ENCODE results near the gene OGFRL1. TPM values are rescaled to one million over a fixed set of nuclear protein-coding genes. Genes with fewer than 3 reads are reported as not detected.
"Not testable (repeated sequence)": the region's sequence is repeated elsewhere in the genome, so short reads cannot be mapped to it uniquely, and the experiment has no call there.

The OGFRL1 gene
- total RNA-seq, 1 donor from 2014 or later: 35.3 TPM

- TF ChIP-seq EZH2 (IDR thresholded peaks at IDR 0.05; ENCODE audit: insufficient read depth, low read length): no peak
- no peak for TF ChIP-seq CTCF (IDR thresholded peaks at IDR 0.05; ENCODE audit: insufficient read depth, low read depth, low read length)
- FAIRE-seq (no peak), DNase-seq (ENCODE audit: low read depth) (no peak)
- Mint-ChIP-seq H3K4me1 (ENCODE audit: low read depth, unreplicated experiment) (peaks cover 2% of the 10 kb centered on the region), H3K4me3 (ENCODE audit: unreplicated experiment) (no peak overlapping the region), H3K9me3 (ENCODE audit: unreplicated experiment) (no peaks in the 10 kb centered on the region), H3K27ac (ENCODE audit: unreplicated experiment) (no peak overlapping the region), H3K36me3 (ENCODE audit: low read depth, unreplicated experiment) (no peaks in the 10 kb centered on the region), H3K27me3 (ENCODE audit: low read depth, unreplicated experiment) (peaks cover 2% of the 10 kb centered on the region)
- Histone ChIP-seq H3K27ac (ENCODE audit: low read depth, low read length) (no peak overlapping the region), H3K9ac (ENCODE audit: low read length) (no peak overlapping the region), H3K9me3 (ENCODE audit: insufficient read depth, low read depth, low read length) (no peaks in the 10 kb centered on the region), H3K79me2 (ENCODE audit: insufficient read depth, low read length) (no peaks in the 10 kb centered on the region), H3K4me2 (ENCODE audit: low read length) (no peak overlapping the region), H4K20me1 (ENCODE audit: insufficient read depth, low read length) (no peaks in the 10 kb centered on the region), H3K27me3 (ENCODE audit: insufficient read depth, low read length) (no peaks in the 10 kb centered on the region), H3K36me3 (ENCODE audit: insufficient read depth, low read length) (no peaks in the 10 kb centered on the region), H2AFZ (ENCODE audit: low read depth, low read length) (no peak overlapping the region), H3K4me3 (ENCODE audit: insufficient read depth, low read depth, low read length) (no peak overlapping the region), H3K4me1 (ENCODE audit: insufficient read depth, low read length) (no peaks in the 10 kb centered on the region)
These were observed 28.6 kb upstream of the OGFRL1 start for GRCh38 chr6:71259888-71260604.

GRCh38 chr6:71262914-71263313 lies 25.7 kb upstream of the OGFRL1 start:
- no peaks in the 10 kb centered on the region for H3K9me3 Mint-ChIP-seq (ENCODE audit: unreplicated experiment)
- no peak overlapping the region for H3K4me3 Mint-ChIP-seq (ENCODE audit: unreplicated experiment)
- H3K36me3 Mint-ChIP-seq (ENCODE audit: low read depth, unreplicated experiment): peaks cover 2% of the 10 kb centered on the region
- Histone ChIP-seq H3K9me3 (ENCODE audit: insufficient read depth, low read depth, low read length) (no peaks in the 10 kb centered on the region), H3K27ac (ENCODE audit: low read depth, low read length) (no peak overlapping the region), H3K4me1 (ENCODE audit: insufficient read depth, low read length) (no peaks in the 10 kb centered on the region), H4K20me1 (ENCODE audit: insufficient read depth, low read length) (no peaks in the 10 kb centered on the region), H3K36me3 (ENCODE audit: insufficient read depth, low read length) (no peaks in the 10 kb centered on the region), H3K4me2 (ENCODE audit: low read length) (no peak overlapping the region), H3K27me3 (ENCODE audit: insufficient read depth, low read length) (no peaks in the 10 kb centered on the region), H3K4me3 (ENCODE audit: insufficient read depth, low read depth, low read length) (no peak overlapping the region), H2AFZ (ENCODE audit: low read depth, low read length) (no peak overlapping the region), H3K9ac (ENCODE audit: low read length) (no peak overlapping the region), H3K79me2 (ENCODE audit: insufficient read depth, low read length) (no peaks in the 10 kb centered on the region)
- FAIRE-seq: no peak
- no peak for DNase-seq (ENCODE audit: low read depth)
- no peaks in the 10 kb centered on the region for H3K27me3 Mint-ChIP-seq (ENCODE audit: low read depth, unreplicated experiment)
- H3K4me1 Mint-ChIP-seq (ENCODE audit: low read depth, unreplicated experiment): no peaks in the 10 kb centered on the region
- H3K27ac Mint-ChIP-seq (ENCODE audit: unreplicated experiment): no peak overlapping the region
- no peak for TF ChIP-seq CTCF (IDR thresholded peaks at IDR 0.05; ENCODE audit: insufficient read depth, low read depth, low read length)
- no peak for TF ChIP-seq EZH2 (IDR thresholded peaks at IDR 0.05; ENCODE audit: insufficient read depth, low read length)

- not testable (repeated sequence) for H3K27ac ChIP-seq (ENCODE audit: low read depth, low read length); DNase-seq (ENCODE audit: low read depth); H3K36me3 ChIP-seq (ENCODE audit: insufficient read depth, low read length); H3K27me3 ChIP-seq (ENCODE audit: insufficient read depth, low read length); H3K4me3 ChIP-seq (ENCODE audit: insufficient read depth, low read depth, low read length); H2AFZ ChIP-seq (ENCODE audit: low read depth, low read length); FAIRE-seq; H3K9me3 ChIP-seq (ENCODE audit: insufficient read depth, low read depth, low read length); H3K4me2 ChIP-seq (ENCODE audit: low read length); H3K4me1 Mint-ChIP-seq (ENCODE audit: low read depth, unreplicated experiment); H3K27me3 Mint-ChIP-seq (ENCODE audit: low read depth, unreplicated experiment); H3K27ac Mint-ChIP-seq (ENCODE audit: unreplicated experiment); H3K79me2 ChIP-seq (ENCODE audit: insufficient read depth, low read length); H4K20me1 ChIP-seq (ENCODE audit: insufficient read depth, low read length); H3K4me3 Mint-ChIP-seq (ENCODE audit: unreplicated experiment); H3K36me3 Mint-ChIP-seq (ENCODE audit: low read depth, unreplicated experiment); H3K9ac ChIP-seq (ENCODE audit: low read length); H3K4me1 ChIP-seq (ENCODE audit: insufficient read depth, low read length)
- peaks cover 11% of the 10 kb centered on the region for H3K9me3 Mint-ChIP-seq (ENCODE audit: unreplicated experiment)
These were observed 22.2 kb upstream of the OGFRL1 start for GRCh38 chr6:71266392-71266791.

All from astrocyte (in vitro differentiated cells and primary cell).